HepG2 (cell line): ENCODE data around the gene NAT10. TPM values are rescaled to one million over a fixed set of nuclear protein-coding genes. Genes with fewer than 3 reads are reported as not detected.

Experiments
- ATAC-seq: fragments of 200-7000 bp; cut with Tn5 transposase; 3 replicates; pipeline ENCODE4 v1.9.1; 2020; ENCODE audit warnings: mild to moderate bottlenecking, moderate library complexity
- Bru-seq: library from RNA; stranded (reverse); fragments of 400-500 nt; gene quantifications from one replicate; lab custom pipeline; 2021; lab: Mats Ljungman, UMichigan
- BruChase-seq, 2 experiments: library from RNA; stranded (reverse); fragments of 400-500 nt; gene quantifications; one replicate each; lab custom pipeline; 2021; lab: Mats Ljungman, UMichigan
- BruUV-seq: library from RNA; stranded (reverse); fragments of 400-500 nt; replicated peaks from 2 replicates; lab custom pipeline; 2021; lab: Mats Ljungman, UMichigan
- CTCF ChIA-PET: fragments of 300-600 bp; formaldehyde crosslinking; extraction: SDS; loops from one replicate; lab custom pipeline; 2021; ENCODE audit warnings: low total read pairs, inconsistent platforms, low intra/inter-chr PET ratio; lab: Yijun Ruan, JAX
- POLR2A ChIA-PET: fragments of 350-600 bp; sonication (Branson Sonifier 250); formaldehyde crosslinking; loops from one replicate; lab custom pipeline; 2020; ENCODE audit warnings: antibody characterized with exemption, inconsistent platforms; lab: Yijun Ruan, JAX
- DNase-seq: peaks from one replicate; pipeline ENCODE4 v3.0.0-alpha.2; 2015; ENCODE audit warnings: low spot score
- FAIRE-seq: peaks from 3 replicates; lab custom pipeline; 2011; peaks lifted over from hg19 to GRCh38; lab: Jason Lieb, UNC
- H2AFZ ChIP-seq: one replicate; pipeline ENCODE4 v1.6.1; 2011; ENCODE audit warnings: low read length, inconsistent platforms
- H3K27ac ChIP-seq: fragments of 300-600 bp; 3 replicates; pipeline ENCODE4 v1.8.0; 2011; ENCODE audit warnings: mixed run types, mild to moderate bottlenecking, mixed read lengths, low read length, inconsistent platforms; ENCODE audit not compliant: insufficient read depth; ENCODE audit errors: extremely low read length
- H3K27me3 ChIP-seq, 2 experiments: fragments of 200-600 bp in 1 of 2; 2 replicates in 1 of 2; 3 replicates in 1 of 2; pipeline versions ENCODE4 v1.6.0 to v1.8.0; 2011; ENCODE audit warnings: low read length in 2 of 2, mild to moderate bottlenecking in 2 of 2, moderate library complexity in 2 of 2, inconsistent platforms in 1 of 2; ENCODE audit not compliant: insufficient read depth in 2 of 2, control insufficient read depth in 1 of 2
- H3K36me3 ChIP-seq, 2 experiments: fragments of 200-600 bp in 1 of 2; replicated peaks in 1 of 2; 2 replicates in 1 of 2; 3 replicates in 1 of 2; pipeline versions ENCODE4 v1.5.1 to v1.8.0; 2011; ENCODE audit warnings: low read length in 2 of 2, inconsistent platforms in 1 of 2; ENCODE audit not compliant: insufficient read depth in 2 of 2, control insufficient read depth in 1 of 2
- H3K4me1 ChIP-seq: 2 replicates; pipeline ENCODE4 v1.5.1; 2012; ENCODE audit warnings: low read length, inconsistent platforms; ENCODE audit not compliant: insufficient read depth
- H3K4me2 ChIP-seq: 2 replicates; pipeline ENCODE4 v1.6.0; 2011; ENCODE audit warnings: low read depth, low read length, inconsistent platforms
- H3K4me3 ChIP-seq, 3 experiments: fragments of 200-600 bp in 1 of 3; sonication (generic), shearing (Covaris generic) in 1 of 3; replicated peaks in 1 of 3; 2 replicates each; pipeline ENCODE4 v1.5.1; 2011 to 2016; ENCODE audit warnings: low read length in 3 of 3, inconsistent platforms in 2 of 3, low read depth in 2 of 3, mild to moderate bottlenecking in 2 of 3, control low read depth in 1 of 3, mixed read lengths in 1 of 3; ENCODE audit not compliant: insufficient read depth in 1 of 3
- H3K79me2 ChIP-seq: one replicate; pipeline ENCODE4 v1.6.1; 2011; ENCODE audit warnings: low read length, inconsistent platforms; ENCODE audit not compliant: insufficient read depth
- H3K9ac ChIP-seq: 2 replicates; pipeline ENCODE4 v1.6.0; 2011; ENCODE audit warnings: mild to moderate bottlenecking, low read depth, low read length, inconsistent platforms; ENCODE audit not compliant: insufficient read depth
- H3K9me3 ChIP-seq: 2 replicates; pipeline ENCODE4 v1.5.1; 2012; ENCODE audit warnings: mild to moderate bottlenecking, low read length
- H4K20me1 ChIP-seq: 2 replicates; pipeline ENCODE4 v1.6.0; 2011; ENCODE audit warnings: inconsistent platforms, mild to moderate bottlenecking, low read length, moderate library complexity; ENCODE audit not compliant: insufficient read depth
- PHF21A ChIP-seq: sonication (generic); formaldehyde crosslinking; IDR thresholded peaks from 2 replicates; pipeline ENCODE4 v1.5.0; 2020; ENCODE audit warnings: mild to moderate bottlenecking, missing genetic modification reagents
- RORA ChIP-seq: sonication (generic); formaldehyde crosslinking; IDR thresholded peaks from 2 replicates; pipeline ENCODE4 v1.5.0; 2020; ENCODE audit warnings: mild to moderate bottlenecking, missing genetic modification reagents, moderate library complexity
- SATB2 ChIP-seq: sonication (generic); formaldehyde crosslinking; IDR thresholded peaks from 2 replicates; pipeline ENCODE4 v1.5.0; 2020; ENCODE audit warnings: missing genetic modification reagents
- SMAD9 ChIP-seq: sonication (generic); formaldehyde crosslinking; IDR thresholded peaks from 2 replicates; pipeline ENCODE4 v1.5.1; 2020; ENCODE audit warnings: mild to moderate bottlenecking, missing genetic modification reagents
- SOX6 ChIP-seq, 2 experiments: fragments of 450-650 bp in 1 of 2; sonication (generic) in 1 of 2; formaldehyde crosslinking in 1 of 2; IDR thresholded peaks; 2 replicates each; pipeline versions ENCODE4 v1.4.0 to v1.6.1; 2017 to 2020; ENCODE audit warnings: antibody characterized with exemption in 1 of 2, mild to moderate bottlenecking in 1 of 2, missing genetic modification reagents in 1 of 2
- ZNF160 ChIP-seq: sonication (generic); formaldehyde crosslinking; IDR thresholded peaks from 2 replicates; pipeline ENCODE4 v1.8.0; 2022; ENCODE audit warnings: mild to moderate bottlenecking, inconsistent platforms, missing genetic modification reagents
- ZNF44 ChIP-seq: sonication (generic); formaldehyde crosslinking; IDR thresholded peaks from 2 replicates; pipeline ENCODE4 v1.5.1; 2020; ENCODE audit warnings: mild to moderate bottlenecking, missing genetic modification reagents
- ZNF7 ChIP-seq: IDR thresholded peaks from 2 replicates; pipeline ENCODE4 v1.6.1; 2016; ENCODE audit warnings: missing biosample characterization, missing genetic modification reagents
- ZNF782 ChIP-seq: sonication (generic); formaldehyde crosslinking; IDR thresholded peaks from 2 replicates; pipeline ENCODE4 v1.4.0; 2020; ENCODE audit warnings: missing genetic modification reagents, mild to moderate bottlenecking, borderline replicate concordance
- WGBS: methylation state at CpG from one replicate; pipeline ENCODE4 v1.1.6; 2017; ENCODE audit warnings: low lambda C conversion rate; 5-methylcytosine and 5-hydroxymethylcytosine counted together
- in situ Hi-C: cut with HindIII; loops from 2 replicates; pipeline ENCODE4 v1.10.0; 2017; ENCODE audit warnings: low pct_unique_long_range_greater_than_20kb; ENCODE audit not compliant: extremely low pct_ligation_motif_present
- intact Hi-C: fragments of 100-400 bp; cut with micrococcal nuclease; formaldehyde crosslinking; loops from one replicate; pipeline ENCODE4 v1.10.0; 2022; ENCODE audit not compliant: unreplicated experiment
- long read RNA-seq, 2 experiments: library from RNA in 1 of 2; library from polyadenylated mRNA in 1 of 2; stranded (forward) in 1 of 2; unstranded in 1 of 2; transcript quantifications; one replicate each; pipeline ENCODE4 v2.0.0, GENCODE V29; 2019 to 2022
- polyA minus RNA-seq, 3 experiments: library from RNA; depleted of rRNA, polyadenylated mRNA; stranded (reverse); fragments of >200 nt; gene quantifications; 2 replicates each; pipeline ENCODE4 v1.2.3, GENCODE V29; 2011; ENCODE audit warnings: low replicate concordance in 1 of 3
- polyA plus RNA-seq, 8 experiments: library from polyadenylated mRNA; depleted of rRNA in 3 of 8; stranded (reverse) in 7 of 8; unstranded in 1 of 8; fragments of >200 nt; fragmentation: Illumina TruSeq in 4 of 8; extraction: Trizol in 4 of 8; gene quantifications; 2 replicates each; pipeline versions ENCODE4 v1.2.1 to v1.2.3, GENCODE V29; 2011 to 2016; ENCODE audit warnings: low read depth in 4 of 8, missing spikeins in 1 of 8, mixed read lengths in 1 of 8; ENCODE audit not compliant: insufficient read depth in 1 of 8
- total RNA-seq, 5 experiments: library from RNA; depleted of rRNA; stranded (reverse); fragments of >200 nt; fragmentation: Illumina TruSeq; extraction: Trizol; gene quantifications; 2 replicates each; pipeline ENCODE4 v1.2.3, GENCODE V29; 2016; ENCODE audit warnings: low read depth in 1 of 5
- TF ChIP-seq, protein P1 (sequence below): sonication (generic); formaldehyde crosslinking; IDR thresholded peaks from 2 replicates; pipeline ENCODE4 v1.4.0; 2020; ENCODE audit warnings: missing genetic modification reagents
- TF ChIP-seq, protein P2 (sequence below): sonication (generic); formaldehyde crosslinking; IDR thresholded peaks from 2 replicates; pipeline ENCODE4 v1.4.0; 2020; ENCODE audit warnings: mild to moderate bottlenecking, missing genetic modification reagents, borderline replicate concordance

Gene NAT10
- total RNA-seq (2016; rRNA removed; fragmentation: Illumina TruSeq; extraction: Trizol) (51.9 and 68.5 TPM in 2 replicates), polyA plus RNA-seq (2011; rRNA removed) (33.9 TPM in 2 replicates), polyA minus RNA-seq (2011; rRNA and poly(A)+ RNA removed; ENCODE audit: low replicate concordance) (94.6 and 150 TPM in 2 replicates), Bru-seq, nascent RNA (percentile 80 among the genes with signal in this experiment), BruChase-seq, experiment 1, labeled RNA remaining after a 6-hour chase (percentile 88 among the genes with signal in this experiment), BruChase-seq, experiment 2, labeled RNA remaining after a 2-hour chase (percentile 85 among the genes with signal in this experiment)
- 11.7 and 14.5 TPM in 2 replicates for total RNA-seq (2016; cell fraction: cytosol; rRNA removed; fragmentation: Illumina TruSeq; extraction: Trizol; ENCODE audit: low read depth)
- total RNA-seq (2016; cell fraction: insoluble cytoplasmic fraction; rRNA removed; fragmentation: Illumina TruSeq; extraction: Trizol): 51.3 and 65.0 TPM in 2 replicates
- total RNA-seq (2016; cell fraction: membrane; rRNA removed; fragmentation: Illumina TruSeq; extraction: Trizol): 23.4 and 24.4 TPM in 2 replicates
- 52.2 and 52.3 TPM in 2 replicates for total RNA-seq (2016; cell fraction: nucleus; rRNA removed; fragmentation: Illumina TruSeq; extraction: Trizol)
- polyA plus RNA-seq (2011; cell fraction: cytosol; rRNA removed): 22.9 and 27.5 TPM in 2 replicates
- polyA plus RNA-seq (2011; cell fraction: nucleus; rRNA removed): 49.7 and 54.1 TPM in 2 replicates
- polyA plus RNA-seq (2012): 26.7 and 33.0 TPM in 2 replicates
- 5.2 and 5.6 TPM in 2 replicates for polyA plus RNA-seq (2016; cell fraction: cytosol; fragmentation: Illumina TruSeq; extraction: Trizol; ENCODE audit: low read depth)
- polyA plus RNA-seq (2016; cell fraction: insoluble cytoplasmic fraction; fragmentation: Illumina TruSeq; extraction: Trizol; ENCODE audit: low read depth): 56.8 and 61.8 TPM in 2 replicates
- polyA plus RNA-seq (2016; cell fraction: membrane; fragmentation: Illumina TruSeq; extraction: Trizol; ENCODE audit: low read depth): 12.1 and 13.5 TPM in 2 replicates
- polyA plus RNA-seq (2016; cell fraction: nucleus; fragmentation: Illumina TruSeq; extraction: Trizol; ENCODE audit: insufficient read depth, low read depth): 73.3 and 79.4 TPM in 2 replicates
- polyA minus RNA-seq (2011; cell fraction: cytosol; rRNA and poly(A)+ RNA removed): 36.1 and 49.2 TPM in 2 replicates
- 60.5 and 63.5 TPM in 2 replicates for polyA minus RNA-seq (2011; cell fraction: nucleus; rRNA and poly(A)+ RNA removed)
- long read RNA-seq, experiment 1, full-length matches to known transcripts: 7 of 21 reads
- long read RNA-seq, experiment 1, partial matches to known transcripts: 12 of 21 reads
- long read RNA-seq, experiment 1, other reads (novel, unspliced or antisense): 2 of 21 reads
- long read RNA-seq, experiment 2, full-length matches to known transcripts: 46 of 113 reads
- long read RNA-seq, experiment 2, partial matches to known transcripts: 56 of 113 reads
- long read RNA-seq, experiment 2, other reads (novel, unspliced or antisense): 11 of 113 reads

GRCh38 chr11:34105079-34105956 lies at the start of gene NAT10:
TSS of gene NAT10 (plus strand) at chr11:34105629. CDS start at chr11:34108226, 2,597 bp downstream.
- Histone ChIP-seq H3K9ac (peak within 1 kb of the TSS; percentile 97), H3K36me3 (peaks cover 8 to 34% of the 10 kb centered on the region in 2 experiments), H3K4me1 (peaks cover 27% of the 10 kb centered on the region), H3K4me2 (peak within 1 kb of the TSS; percentile 93), H3K4me3 (peak within 1 kb of the TSS; percentile 89 to 92 (median 91)), H3K27me3 (no peaks in the 10 kb centered on the region; a peak in 1 of 5 replicates), H3K9me3 (no peaks in the 10 kb centered on the region), H3K27ac (peak within 1 kb of the TSS; percentile 88), H4K20me1 (no peaks in the 10 kb centered on the region), H3K79me2 (peaks cover 39% of the 10 kb centered on the region), H2AFZ (peak within 1 kb of the TSS; percentile 38)
- FAIRE-seq: peak; percentile 85
- POLR2A ChIA-PET: interaction anchor here (0.5 to 2.2 kb wide), 12 partner anchors 10 to 1201 kb away, joined by 3 to 30 read pairs (median 4); partner anchors contain the start of genes ABTB2, APIP, CAPRIN1 and PDHX
- DNase-seq: peak; percentile 97
- intact Hi-C loops: loop anchor here (1.0 kb wide), 2 partner anchors 54 to 108 kb away; partner anchors contain the start of gene CAPRIN1
- WGBS: under 1% methylated on average over 27 of the region's 55 CpGs
- in situ Hi-C loops: no loop called here
- CTCF ChIA-PET: no interaction called here
- TSS peak; percentile 100 for BruUV-seq
- ATAC-seq: peak; percentile 92
- TF ChIP-seq, protein P1, sequence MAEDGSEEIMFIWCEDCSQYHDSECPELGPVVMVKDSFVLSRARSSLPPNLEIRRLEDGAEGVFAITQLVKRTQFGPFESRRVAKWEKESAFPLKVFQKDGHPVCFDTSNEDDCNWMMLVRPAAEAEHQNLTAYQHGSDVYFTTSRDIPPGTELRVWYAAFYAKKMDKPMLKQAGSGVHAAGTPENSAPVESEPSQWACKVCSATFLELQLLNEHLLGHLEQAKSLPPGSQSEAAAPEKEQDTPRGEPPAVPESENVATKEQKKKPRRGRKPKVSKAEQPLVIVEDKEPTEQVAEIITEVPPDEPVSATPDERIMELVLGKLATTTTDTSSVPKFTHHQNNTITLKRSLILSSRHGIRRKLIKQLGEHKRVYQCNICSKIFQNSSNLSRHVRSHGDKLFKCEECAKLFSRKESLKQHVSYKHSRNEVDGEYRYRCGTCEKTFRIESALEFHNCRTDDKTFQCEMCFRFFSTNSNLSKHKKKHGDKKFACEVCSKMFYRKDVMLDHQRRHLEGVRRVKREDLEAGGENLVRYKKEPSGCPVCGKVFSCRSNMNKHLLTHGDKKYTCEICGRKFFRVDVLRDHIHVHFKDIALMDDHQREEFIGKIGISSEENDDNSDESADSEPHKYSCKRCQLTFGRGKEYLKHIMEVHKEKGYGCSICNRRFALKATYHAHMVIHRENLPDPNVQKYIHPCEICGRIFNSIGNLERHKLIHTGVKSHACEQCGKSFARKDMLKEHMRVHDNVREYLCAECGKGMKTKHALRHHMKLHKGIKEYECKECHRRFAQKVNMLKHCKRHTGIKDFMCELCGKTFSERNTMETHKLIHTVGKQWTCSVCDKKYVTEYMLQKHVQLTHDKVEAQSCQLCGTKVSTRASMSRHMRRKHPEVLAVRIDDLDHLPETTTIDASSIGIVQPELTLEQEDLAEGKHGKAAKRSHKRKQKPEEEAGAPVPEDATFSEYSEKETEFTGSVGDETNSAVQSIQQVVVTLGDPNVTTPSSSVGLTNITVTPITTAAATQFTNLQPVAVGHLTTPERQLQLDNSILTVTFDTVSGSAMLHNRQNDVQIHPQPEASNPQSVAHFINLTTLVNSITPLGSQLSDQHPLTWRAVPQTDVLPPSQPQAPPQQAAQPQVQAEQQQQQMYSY: no peak
- TF ChIP-seq SATB2 (no peak), SMAD9 (CRISPR knock-in tag) (peak; percentile 38; the same call in 1 of the 2 replicates), ZNF7 (CRISPR knock-in tag) (no peak), SOX6 (IDR thresholded peaks at IDR 0.05) (no peak), SOX6 (CRISPR knock-in tag; IDR thresholded peaks at IDR 0.05) (no peak), PHF21A (CRISPR knock-in tag) (peak; percentile 80), ZNF160 (CRISPR knock-in tag) (peak; percentile 80; the same call in 1 of the 2 replicates), ZNF44 (CRISPR knock-in tag) (no peak), RORA (CRISPR knock-in tag) (no peak), ZNF782 (CRISPR knock-in tag) (0 out of 2 replicates have a peak, but pooled peaks have one; percentile 27)
- TF ChIP-seq, protein P2, sequence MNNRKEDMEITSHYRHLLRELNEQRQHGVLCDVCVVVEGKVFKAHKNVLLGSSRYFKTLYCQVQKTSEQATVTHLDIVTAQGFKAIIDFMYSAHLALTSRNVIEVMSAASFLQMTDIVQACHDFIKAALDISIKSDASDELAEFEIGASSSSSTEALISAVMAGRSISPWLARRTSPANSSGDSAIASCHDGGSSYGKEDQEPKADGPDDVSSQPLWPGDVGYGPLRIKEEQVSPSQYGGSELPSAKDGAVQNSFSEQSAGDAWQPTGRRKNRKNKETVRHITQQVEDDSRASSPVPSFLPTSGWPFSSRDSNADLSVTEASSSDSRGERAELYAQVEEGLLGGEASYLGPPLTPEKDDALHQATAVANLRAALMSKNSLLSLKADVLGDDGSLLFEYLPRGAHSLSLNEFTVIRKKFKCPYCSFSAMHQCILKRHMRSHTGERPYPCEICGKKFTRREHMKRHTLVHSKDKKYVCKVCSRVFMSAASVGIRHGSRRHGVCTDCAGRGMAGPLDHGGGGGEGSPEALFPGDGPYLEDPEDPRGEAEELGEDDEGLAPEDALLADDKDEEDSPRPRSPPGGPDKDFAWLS (CRISPR knock-in tag): no peak; the same call in 1 of the 2 replicates
